ENCODE data around the gene HBM. TPM values are rescaled to one million over a fixed set of nuclear protein-coding genes. Genes with fewer than 3 reads are reported as not detected.

HBM gene
- total RNA-seq, 1 experiment from 2014 or later = not detected

GRCh38 chr16:119295-119694 lies 46.5 kb upstream of the HBM start:
- Histone ChIP-seq H3K36me3 (ENCODE audit: control insufficient read depth, insufficient read depth, low read length) (peaks cover 10% of the 10 kb centered on the region), H3K4me3 (ENCODE audit: low read depth in 2 of 2, low read length in 2 of 2) (no peak overlapping the region), H3K4me1 (ENCODE audit: control insufficient read depth, insufficient read depth, low read length) (no peaks in the 10 kb centered on the region), H3K9me3 (ENCODE audit: control insufficient read depth, insufficient read depth, low read depth, low read length) (no peaks in the 10 kb centered on the region), H3K27me3 (ENCODE audit: control insufficient read depth, insufficient read depth, low read length) (no peaks in the 10 kb centered on the region), H3K27ac (ENCODE audit: low read length) (no peak overlapping the region)
- CTCF ChIA-PET = no interaction called here
- POLR2A ChIA-PET = interaction anchor here (0.7 kb wide), 1 partner anchor 23 kb away, joined by 3 read pairs; no protein-coding TSS in a partner anchor
- TF ChIP-seq TCF7L2 (IDR thresholded peaks at IDR 0.05; ENCODE audit: low read depth, low read length) = no peak
- in situ Hi-C loops (cut with HindIII; ENCODE audit: low pct_unique_long_range_greater_than_20kb, low sequenced_read_pairs) = no loop called here
- no TSS peak for BruUV-seq (replicated peaks)
- DNase-seq (ENCODE audit: low read depth, low spot score) = no peak
- no peak for ATAC-seq
- intact Hi-C loops (cut with micrococcal nuclease; ENCODE audit: unreplicated experiment) = no loop called here

GRCh38 chr16:119835-120491 lies 45.8 kb upstream of the HBM start:
- intact Hi-C loops (cut with micrococcal nuclease; ENCODE audit: unreplicated experiment) (no loop called here), in situ Hi-C loops (cut with HindIII; ENCODE audit: low pct_unique_long_range_greater_than_20kb, low sequenced_read_pairs) (no loop called here)
- ChIA-PET CTCF (no interaction called here), POLR2A (interaction anchor here (0.6 to 0.7 kb wide), 2 partner anchors 23 to 72 kb away, joined by 3 to 8 read pairs; no protein-coding TSS in a partner anchor)
- no peak for ATAC-seq
- Histone ChIP-seq H3K27me3 (ENCODE audit: control insufficient read depth, insufficient read depth, low read length) (no peaks in the 10 kb centered on the region), H3K4me1 (ENCODE audit: control insufficient read depth, insufficient read depth, low read length) (no peaks in the 10 kb centered on the region), H3K4me3 (ENCODE audit: low read depth in 2 of 2, low read length in 2 of 2) (no peak overlapping the region), H3K9me3 (ENCODE audit: control insufficient read depth, insufficient read depth, low read depth, low read length) (no peaks in the 10 kb centered on the region), H3K36me3 (ENCODE audit: control insufficient read depth, insufficient read depth, low read length) (peaks cover 10% of the 10 kb centered on the region), H3K27ac (ENCODE audit: low read length) (no peak overlapping the region)
- BruUV-seq (replicated peaks) = no TSS peak
- no peak for TF ChIP-seq TCF7L2 (IDR thresholded peaks at IDR 0.05; ENCODE audit: low read depth, low read length)
- TF ChIP-seq POLR2AphosphoS5 (IDR thresholded peaks at IDR 0.05; ENCODE audit: low read depth, low read length) = no peak
- TF ChIP-seq REST (IDR thresholded peaks at IDR 0.05; ENCODE audit: insufficient read depth in 1 of 2, low read depth in 2 of 2, low read length in 1 of 2) = no peak
- no peak for TF ChIP-seq SIN3A (IDR thresholded peaks at IDR 0.05; ENCODE audit: borderline replicate concordance, insufficient read depth, low read depth, low read length)
- no peak for TF ChIP-seq CTCF (IDR thresholded peaks at IDR 0.05)
- no peak for DNase-seq (ENCODE audit: low read depth, low spot score)

GRCh38 chr16:120756-121155 lies 45.0 kb upstream of the HBM start:
- H3K4me3 ChIP-seq (ENCODE audit: low read depth in 2 of 2, low read length in 2 of 2) = no peak overlapping the region
- no TSS peak for BruUV-seq (replicated peaks)
- H3K27ac ChIP-seq (ENCODE audit: low read length) = no peak overlapping the region
- TF ChIP-seq REST (IDR thresholded peaks at IDR 0.05; ENCODE audit: insufficient read depth in 1 of 2, low read depth in 2 of 2, low read length in 1 of 2) (no peak), POLR2AphosphoS5 (IDR thresholded peaks at IDR 0.05; ENCODE audit: low read depth, low read length) (no peak), CTCF (IDR thresholded peaks at IDR 0.05) (no peak), TCF7L2 (IDR thresholded peaks at IDR 0.05; ENCODE audit: low read depth, low read length) (no peak), SIN3A (IDR thresholded peaks at IDR 0.05; ENCODE audit: borderline replicate concordance, insufficient read depth, low read depth, low read length) (no peak)
- H3K36me3 ChIP-seq (ENCODE audit: control insufficient read depth, insufficient read depth, low read length) = peaks cover 10% of the 10 kb centered on the region
- CTCF ChIA-PET = no interaction called here
- no peak for ATAC-seq
- no peaks in the 10 kb centered on the region for H3K4me1 ChIP-seq (ENCODE audit: control insufficient read depth, insufficient read depth, low read length)
- in situ Hi-C loops (cut with HindIII; ENCODE audit: low pct_unique_long_range_greater_than_20kb, low sequenced_read_pairs) = no loop called here
- no peak for DNase-seq (ENCODE audit: low read depth, low spot score)
- no peaks in the 10 kb centered on the region for H3K27me3 ChIP-seq (ENCODE audit: control insufficient read depth, insufficient read depth, low read length)
- intact Hi-C loops (cut with micrococcal nuclease; ENCODE audit: unreplicated experiment) = no loop called here
- no peaks in the 10 kb centered on the region for H3K9me3 ChIP-seq (ENCODE audit: control insufficient read depth, insufficient read depth, low read depth, low read length)
- POLR2A ChIA-PET = no interaction called here
